NCI-H69 (cell line): ENCODE data around the gene PALD1.
"Not testable (repeated sequence)": the region's sequence is repeated elsewhere in the genome, so short reads cannot be mapped to it uniquely, and the experiment has no call there.

Source experiments
- DNase-seq: peaks from one replicate; lab custom pipeline; 2025; lab: John Stamatoyannopoulos, UW

The PALD1 gene

GRCh38 chr10:70604106-70604505 lies 125.5 kb downstream of the PALD1 start:
- DNase-seq = no peak

- DNase-seq = no peak
Measured at GRCh38 chr10:70605161-70605560, 126.6 kb downstream of the PALD1 start.

- no peak for DNase-seq
Measured at GRCh38 chr10:70607936-70608335, 129.4 kb downstream of the PALD1 start.

GRCh38 chr10:70613941-70614340 lies 135.4 kb downstream of the PALD1 start:
- no peak for DNase-seq

GRCh38 chr10:70614364-70614763 lies 135.8 kb downstream of the PALD1 start:
- DNase-seq = not testable (repeated sequence)

GRCh38 chr10:70615211-70615610 lies 136.6 kb downstream of the PALD1 start:
- no peak for DNase-seq

GRCh38 chr10:70615784-70616522 lies 137.4 kb downstream of the PALD1 start:
- DNase-seq = no peak

GRCh38 chr10:70616761-70617160 lies 138.2 kb downstream of the PALD1 start:
- no peak for DNase-seq
